ENCODE results near the gene HORMAD2. TPM values are rescaled to one million over a fixed set of nuclear protein-coding genes. Genes with fewer than 3 reads are reported as not detected.

HORMAD2 gene
- total and polyA plus RNA-seq, 4 donors = 0.02 to 0.46 TPM; not detected in 2

DNA sequence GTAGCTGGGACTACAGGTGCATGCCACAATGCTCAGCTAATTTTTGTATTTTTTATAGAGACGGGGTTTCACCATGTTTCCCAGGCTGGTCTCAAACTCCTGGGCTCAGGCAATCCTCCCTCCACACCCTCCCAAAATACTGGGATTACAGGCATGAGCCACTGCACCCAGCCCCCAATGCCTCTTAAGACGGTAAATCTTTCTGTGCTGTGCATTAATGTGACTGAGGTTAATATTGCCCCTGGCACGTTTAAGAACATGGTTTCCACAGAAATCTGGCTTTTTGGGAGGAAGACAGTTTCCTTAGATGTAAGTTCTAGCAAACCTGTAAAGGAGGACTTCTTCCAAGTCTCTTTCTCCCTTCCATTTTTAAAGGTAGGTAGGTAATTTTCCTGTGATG lies 6.1 kb upstream of the HORMAD2 start:
- peaks cover 0 to 3% (median 0%) of the 10 kb centered on the region in 3 donors for H3K27me3 ChIP-seq (ENCODE audit: control insufficient read depth in 3 of 3, insufficient read depth in 3 of 3, low read length in 2 of 3)
- no peak overlapping the region for H3K4me3 ChIP-seq
- ATAC-seq (ENCODE audit: insufficient read depth, low FRiP score) (no peak), DNase-seq (no peak)
- 76 to 83% methylated on average over 3 of the region's 3 CpGs for WGBS, 2 donors
- H3K9ac ChIP-seq (ENCODE audit: insufficient read depth in 1 of 2, low read length in 2 of 2) = no peak overlapping the region
- H3K9me3 ChIP-seq (ENCODE audit: control insufficient read depth in 4 of 4, insufficient read depth in 3 of 4, low read length in 3 of 4) = no peaks in the 10 kb centered on the region
- no peak overlapping the region for H3K27ac ChIP-seq (ENCODE audit: low read depth in 1 of 2, low read length in 1 of 2)
- peaks cover 0 to 3% (median 0%) of the 10 kb centered on the region in 5 donors for H3K4me1 ChIP-seq (ENCODE audit: control insufficient read depth in 5 of 5, insufficient read depth in 5 of 5, low read length in 5 of 5)
- no peaks in the 10 kb centered on the region for H3K36me3 ChIP-seq (ENCODE audit: control insufficient read depth in 4 of 4, insufficient read depth in 4 of 4, low read length in 4 of 4)
- TF ChIP-seq, protein P1, sequence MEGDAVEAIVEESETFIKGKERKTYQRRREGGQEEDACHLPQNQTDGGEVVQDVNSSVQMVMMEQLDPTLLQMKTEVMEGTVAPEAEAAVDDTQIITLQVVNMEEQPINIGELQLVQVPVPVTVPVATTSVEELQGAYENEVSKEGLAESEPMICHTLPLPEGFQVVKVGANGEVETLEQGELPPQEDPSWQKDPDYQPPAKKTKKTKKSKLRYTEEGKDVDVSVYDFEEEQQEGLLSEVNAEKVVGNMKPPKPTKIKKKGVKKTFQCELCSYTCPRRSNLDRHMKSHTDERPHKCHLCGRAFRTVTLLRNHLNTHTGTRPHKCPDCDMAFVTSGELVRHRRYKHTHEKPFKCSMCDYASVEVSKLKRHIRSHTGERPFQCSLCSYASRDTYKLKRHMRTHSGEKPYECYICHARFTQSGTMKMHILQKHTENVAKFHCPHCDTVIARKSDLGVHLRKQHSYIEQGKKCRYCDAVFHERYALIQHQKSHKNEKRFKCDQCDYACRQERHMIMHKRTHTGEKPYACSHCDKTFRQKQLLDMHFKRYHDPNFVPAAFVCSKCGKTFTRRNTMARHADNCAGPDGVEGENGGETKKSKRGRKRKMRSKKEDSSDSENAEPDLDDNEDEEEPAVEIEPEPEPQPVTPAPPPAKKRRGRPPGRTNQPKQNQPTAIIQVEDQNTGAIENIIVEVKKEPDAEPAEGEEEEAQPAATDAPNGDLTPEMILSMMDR (IDR thresholded peaks at IDR 0.05; ENCODE audit: control extremely low read depth, extremely low read depth) = no peak

DNA sequence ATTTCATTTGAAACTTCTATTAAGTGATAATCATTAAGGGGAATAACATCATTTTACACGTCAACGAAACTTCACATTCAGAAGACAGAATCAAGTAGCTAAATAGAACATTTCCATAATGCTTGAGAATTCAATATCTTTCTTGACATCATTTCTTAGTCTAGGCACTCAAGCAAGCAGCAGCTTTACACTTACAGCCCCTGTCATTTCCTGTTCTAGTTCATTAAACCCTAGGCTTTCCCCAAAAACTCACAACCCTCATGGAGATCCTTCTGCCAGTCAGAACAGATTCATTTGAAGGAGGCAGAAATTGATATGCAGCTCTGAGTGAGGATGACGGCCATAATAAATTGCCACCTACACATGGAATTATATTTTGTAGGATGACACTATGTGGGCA lies 5.3 kb upstream of the HORMAD2 start:
- no peak for DNase-seq
- WGBS, 2 donors = 89 to 96% methylated on average over 3 of the region's 3 CpGs

DNA sequence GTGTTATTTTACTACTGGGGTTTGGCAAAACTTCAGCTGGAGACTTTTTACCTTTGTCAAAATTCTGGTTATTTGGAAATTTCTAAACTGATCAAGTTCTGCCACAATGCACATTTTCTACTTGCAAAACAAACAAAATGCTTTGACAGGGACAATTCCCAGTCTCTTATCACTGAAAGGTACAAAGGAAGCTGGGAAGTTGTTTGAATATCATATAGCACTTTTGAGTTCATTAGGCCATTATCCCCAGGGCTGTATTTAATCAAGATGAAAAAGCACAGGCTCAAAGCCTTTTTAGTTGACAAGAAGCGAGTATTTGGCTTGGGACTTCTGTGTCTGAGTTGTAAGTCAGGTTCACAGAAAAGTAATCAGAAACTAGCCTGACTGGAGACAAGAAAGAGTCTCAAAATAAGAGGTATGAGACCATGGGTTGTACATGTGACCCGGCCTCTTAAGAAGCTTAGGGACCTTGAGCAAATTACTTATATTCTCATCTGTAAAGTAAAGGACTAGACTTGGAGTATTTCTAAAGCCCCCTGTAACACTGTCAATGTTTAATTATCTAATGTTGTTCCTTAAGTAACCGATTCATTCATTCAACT lies 2.9 kb upstream of the HORMAD2 start:
- H3K4me1 ChIP-seq (ENCODE audit: control insufficient read depth in 5 of 5, insufficient read depth in 5 of 5, low read length in 5 of 5) = peaks cover 0 to 5% (median 0%) of the 10 kb centered on the region in 5 donors
- no peaks in the 10 kb centered on the region for H3K9me3 ChIP-seq (ENCODE audit: control insufficient read depth in 4 of 4, insufficient read depth in 3 of 4, low read length in 3 of 4)
- H3K27ac ChIP-seq (ENCODE audit: low read depth in 1 of 2, low read length in 1 of 2) = no peak overlapping the region
- DNase-seq (peak in 2 of 3 donors; percentile 35 to 69), ATAC-seq (ENCODE audit: insufficient read depth, low FRiP score) (no peak)
- TF ChIP-seq, protein P1 (IDR thresholded peaks at IDR 0.05; ENCODE audit: control extremely low read depth, extremely low read depth) = no peak
- 68 to 85% methylated on average over 3 of the region's 3 CpGs for WGBS, 2 donors
- H3K27me3 ChIP-seq (ENCODE audit: control insufficient read depth in 3 of 3, insufficient read depth in 3 of 3, low read length in 2 of 3) = peaks cover 0 to 3% (median 0%) of the 10 kb centered on the region in 3 donors
- H3K36me3 ChIP-seq (ENCODE audit: control insufficient read depth in 4 of 4, insufficient read depth in 4 of 4, low read length in 4 of 4) = no peaks in the 10 kb centered on the region
- H3K4me3 ChIP-seq = no peak overlapping the region
- no peak overlapping the region for H3K9ac ChIP-seq (ENCODE audit: insufficient read depth in 1 of 2, low read length in 2 of 2)

More for the DNA sequence above, 5.3 kb upstream of the HORMAD2 start:
- Histone ChIP-seq H3K36me3 (ENCODE audit: control insufficient read depth in 4 of 4, insufficient read depth in 4 of 4, low read length in 4 of 4) (no peaks in the 10 kb centered on the region), H3K9ac (ENCODE audit: insufficient read depth in 1 of 2, low read length in 2 of 2) (no peak overlapping the region), H3K27ac (ENCODE audit: low read depth in 1 of 2, low read length in 1 of 2) (no peak overlapping the region), H3K9me3 (ENCODE audit: control insufficient read depth in 4 of 4, insufficient read depth in 3 of 4, low read length in 3 of 4) (no peaks in the 10 kb centered on the region), H3K4me1 (ENCODE audit: control insufficient read depth in 5 of 5, insufficient read depth in 5 of 5, low read length in 5 of 5) (peaks cover 0 to 3% (median 0%) of the 10 kb centered on the region in 5 donors), H3K4me3 (no peak overlapping the region), H3K27me3 (ENCODE audit: control insufficient read depth in 3 of 3, insufficient read depth in 3 of 3, low read length in 2 of 3) (peaks cover 0 to 3% (median 0%) of the 10 kb centered on the region in 3 donors)
- TF ChIP-seq, protein P1 (IDR thresholded peaks at IDR 0.05; ENCODE audit: control extremely low read depth, extremely low read depth) = no peak
- no peak for ATAC-seq (ENCODE audit: insufficient read depth, low FRiP score)
